ENCODE measurements around the gene RUNX3.

RUNX3 gene

DNA sequence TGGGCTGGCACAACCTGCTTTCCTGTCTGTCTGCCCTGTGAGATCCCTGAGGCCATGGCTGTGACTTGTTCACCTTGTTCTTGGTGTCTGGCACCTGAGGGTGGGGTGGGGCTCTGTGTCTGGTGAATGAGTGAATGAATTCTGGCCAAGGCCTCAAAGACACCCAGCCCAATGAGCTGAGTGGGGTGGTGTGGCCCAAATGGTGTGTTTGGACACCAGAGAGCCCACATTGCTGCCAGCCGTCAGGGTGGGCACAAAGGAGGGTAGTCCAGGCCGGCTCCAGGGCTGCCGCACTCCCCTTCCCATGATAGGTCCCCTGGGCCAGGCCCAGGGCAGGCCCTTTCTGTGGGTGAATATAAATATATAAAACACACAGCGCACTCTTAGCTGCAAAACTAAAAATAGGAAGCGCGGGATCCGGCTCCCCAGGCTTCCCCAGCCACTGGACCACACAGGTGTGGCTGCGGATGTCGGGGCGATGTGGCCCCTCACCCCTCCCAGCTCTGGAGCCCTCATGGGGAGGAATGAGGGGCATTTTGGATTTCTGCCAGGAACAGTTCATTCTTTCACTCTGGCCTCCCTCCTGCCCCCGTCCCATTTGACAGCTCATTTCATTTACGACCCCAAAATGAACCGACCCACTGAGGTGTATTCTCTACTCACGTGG is 33.3 kb downstream of the RUNX3 start:
- Mint-ChIP-seq H3K4me3 (no peak overlapping the region), H3K36me3 (ENCODE audit: low read depth) (peaks cover 9% of the 10 kb centered on the region)
- TF ChIP-seq, protein P1, sequence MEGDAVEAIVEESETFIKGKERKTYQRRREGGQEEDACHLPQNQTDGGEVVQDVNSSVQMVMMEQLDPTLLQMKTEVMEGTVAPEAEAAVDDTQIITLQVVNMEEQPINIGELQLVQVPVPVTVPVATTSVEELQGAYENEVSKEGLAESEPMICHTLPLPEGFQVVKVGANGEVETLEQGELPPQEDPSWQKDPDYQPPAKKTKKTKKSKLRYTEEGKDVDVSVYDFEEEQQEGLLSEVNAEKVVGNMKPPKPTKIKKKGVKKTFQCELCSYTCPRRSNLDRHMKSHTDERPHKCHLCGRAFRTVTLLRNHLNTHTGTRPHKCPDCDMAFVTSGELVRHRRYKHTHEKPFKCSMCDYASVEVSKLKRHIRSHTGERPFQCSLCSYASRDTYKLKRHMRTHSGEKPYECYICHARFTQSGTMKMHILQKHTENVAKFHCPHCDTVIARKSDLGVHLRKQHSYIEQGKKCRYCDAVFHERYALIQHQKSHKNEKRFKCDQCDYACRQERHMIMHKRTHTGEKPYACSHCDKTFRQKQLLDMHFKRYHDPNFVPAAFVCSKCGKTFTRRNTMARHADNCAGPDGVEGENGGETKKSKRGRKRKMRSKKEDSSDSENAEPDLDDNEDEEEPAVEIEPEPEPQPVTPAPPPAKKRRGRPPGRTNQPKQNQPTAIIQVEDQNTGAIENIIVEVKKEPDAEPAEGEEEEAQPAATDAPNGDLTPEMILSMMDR (IDR thresholded peaks at IDR 0.05; ENCODE audit: unreplicated experiment in 3 of 3), result no peak

GRCh38 chr1:24896176-24896575 is 33.9 kb downstream of the RUNX3 start:
- H3K4me3 Mint-ChIP-seq, result no peak overlapping the region
- TF ChIP-seq, protein P1 (IDR thresholded peaks at IDR 0.05; ENCODE audit: unreplicated experiment in 3 of 3), result no peak
- no peaks in the 10 kb centered on the region for H3K4me1 Mint-ChIP-seq
- H3K9me3 Mint-ChIP-seq, result peaks cover 9% of the 10 kb centered on the region
- peaks cover 9% of the 10 kb centered on the region for H3K36me3 Mint-ChIP-seq (ENCODE audit: low read depth)
- H3K27ac Mint-ChIP-seq, result no peak overlapping the region
- H3K27me3 Mint-ChIP-seq (ENCODE audit: low read depth), result peaks cover 50% of the 10 kb centered on the region

More for the DNA sequence above, 33.3 kb downstream of the RUNX3 start:
- H3K4me1 Mint-ChIP-seq, result no peaks in the 10 kb centered on the region
- peaks cover 9% of the 10 kb centered on the region for H3K9me3 Mint-ChIP-seq
- no peak overlapping the region for H3K27ac Mint-ChIP-seq
- H3K27me3 Mint-ChIP-seq (ENCODE audit: low read depth), result peaks cover 50% of the 10 kb centered on the region

- H3K36me3 Mint-ChIP-seq (ENCODE audit: low read depth), result peaks cover 9% of the 10 kb centered on the region
- H3K27ac Mint-ChIP-seq, result no peak overlapping the region
- TF ChIP-seq, protein P1 (IDR thresholded peaks at IDR 0.05; ENCODE audit: unreplicated experiment in 3 of 3), result no peak
- H3K9me3 Mint-ChIP-seq, result peaks cover 13% of the 10 kb centered on the region
- no peak overlapping the region for H3K4me3 Mint-ChIP-seq
- peaks cover 50% of the 10 kb centered on the region for H3K27me3 Mint-ChIP-seq (ENCODE audit: low read depth)
- H3K4me1 Mint-ChIP-seq, result no peaks in the 10 kb centered on the region
Measured at GRCh38 chr1:24895511-24895910, 34.6 kb downstream of the RUNX3 start.

DNA sequence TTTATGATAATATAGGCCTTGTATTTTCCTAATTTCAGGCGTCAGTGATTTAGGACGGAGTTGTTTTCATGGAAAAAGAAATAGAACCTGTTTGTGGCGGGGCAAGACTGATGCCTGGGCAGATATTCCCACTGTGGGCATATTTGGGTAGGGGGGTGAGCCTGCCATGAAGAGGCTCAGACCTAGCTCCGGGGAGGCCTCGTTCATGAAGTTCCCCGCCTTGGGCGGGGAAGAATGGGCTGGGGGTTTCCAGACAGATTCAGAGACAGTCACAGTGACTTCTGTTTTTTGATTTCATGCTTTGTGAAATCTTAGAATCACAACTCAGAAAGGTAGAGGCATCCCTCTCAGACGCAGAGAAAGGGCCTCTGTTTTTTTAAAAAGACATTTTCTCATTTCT is 36.1 kb downstream of the RUNX3 start:
- H3K27me3 Mint-ChIP-seq (ENCODE audit: low read depth), result peaks cover 42% of the 10 kb centered on the region
- H3K27ac Mint-ChIP-seq, result no peak overlapping the region
- no peaks in the 10 kb centered on the region for H3K4me1 Mint-ChIP-seq
- H3K36me3 Mint-ChIP-seq (ENCODE audit: low read depth), result peaks cover 9% of the 10 kb centered on the region
- H3K4me3 Mint-ChIP-seq, result no peak overlapping the region
- TF ChIP-seq, protein P1 (IDR thresholded peaks at IDR 0.05; ENCODE audit: unreplicated experiment in 3 of 3), result no peak
- H3K9me3 Mint-ChIP-seq, result peaks cover 18% of the 10 kb centered on the region

DNA sequence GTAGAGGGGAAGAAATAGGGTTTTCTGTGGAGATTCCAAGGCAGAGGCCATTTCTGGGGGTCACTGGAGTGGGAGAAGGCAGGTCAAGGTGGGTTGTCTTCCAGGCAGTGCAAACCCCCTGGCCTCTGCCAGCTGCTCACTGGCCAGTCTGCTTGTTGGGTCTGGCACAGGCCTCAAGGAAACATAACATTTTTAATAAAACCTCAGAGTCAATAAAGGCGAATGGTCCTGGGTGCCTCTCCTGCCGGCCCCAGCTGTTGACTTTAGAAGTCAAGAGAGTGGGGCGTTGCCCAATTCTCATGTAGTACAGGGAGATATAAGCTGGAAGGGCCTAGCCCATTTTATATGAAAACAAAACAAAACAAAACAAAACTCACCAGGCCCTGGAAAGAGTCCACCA is 36.6 kb downstream of the RUNX3 start:
- Mint-ChIP-seq H3K27me3 (ENCODE audit: low read depth) (peaks cover 39% of the 10 kb centered on the region), H3K4me3 (no peak overlapping the region), H3K9me3 (peaks cover 18% of the 10 kb centered on the region), H3K4me1 (no peaks in the 10 kb centered on the region), H3K36me3 (ENCODE audit: low read depth) (peaks cover 9% of the 10 kb centered on the region), H3K27ac (no peak overlapping the region)
- TF ChIP-seq, protein P1 (IDR thresholded peaks at IDR 0.05; ENCODE audit: unreplicated experiment in 3 of 3), result no peak
